Measurements from ENCODE around the gene ORAI3. TPM values are rescaled to one million over a fixed set of nuclear protein-coding genes. Genes with fewer than 3 reads are reported as not detected.
A peak's percentile ranks its signal among the peaks of the same experiment; 100 is the strongest.

Gene ORAI3
- total RNA-seq, 2 experiments from 2014 or later = 18.4 to 19.0 TPM

- Mint-ChIP-seq H3K4me3 (no peak overlapping the region), H3K9me3 (no peaks in the 10 kb centered on the region), H3K4me1 (no peaks in the 10 kb centered on the region), H3K27ac (no peak overlapping the region), H3K27me3 (no peaks in the 10 kb centered on the region), H3K36me3 (ENCODE audit: low read depth) (peaks cover 63% of the 10 kb centered on the region)
- POLR2A ChIA-PET = no interaction called here
- no peak for DNase-seq
- CTCF ChIA-PET = no interaction called here
These were observed 18.9 kb downstream of the ORAI3 start for GRCh38 chr16:30967795-30968194.

- no peaks in the 10 kb centered on the region for H3K27me3 Mint-ChIP-seq
- ChIA-PET CTCF (interaction anchor here (0.5 to 1.1 kb wide), 3 partner anchors 12 to 398 kb away, joined by 3 to 5 read pairs (median 3); no protein-coding TSS in a partner anchor), POLR2A (no interaction called here)
- no peak overlapping the region for H3K27ac Mint-ChIP-seq
- no peaks in the 10 kb centered on the region for H3K4me1 Mint-ChIP-seq
- no peaks in the 10 kb centered on the region for H3K9me3 Mint-ChIP-seq
- H3K4me3 Mint-ChIP-seq = no peak overlapping the region
- peaks cover 68% of the 10 kb centered on the region for H3K36me3 Mint-ChIP-seq (ENCODE audit: low read depth)
- DNase-seq = no peak
These were observed 20.5 kb downstream of the ORAI3 start for GRCh38 chr16:30969246-30969842.

- Mint-ChIP-seq H3K36me3 (ENCODE audit: low read depth) (peaks cover 61% of the 10 kb centered on the region), H3K4me1 (no peaks in the 10 kb centered on the region), H3K27me3 (no peaks in the 10 kb centered on the region), H3K9me3 (no peaks in the 10 kb centered on the region), H3K4me3 (no peak overlapping the region), H3K27ac (no peak overlapping the region)
- DNase-seq = no peak
- ChIA-PET CTCF (interaction anchor here (1.7 to 2.9 kb wide), 2 partner anchors 12 to 13 kb away, joined by 4 to 7 read pairs; partner anchors contain the start of gene HSD3B7), POLR2A (no interaction called here)
These were observed 22.4 kb downstream of the ORAI3 start for GRCh38 chr16:30971298-30971697.

- Mint-ChIP-seq H3K27ac (no peak overlapping the region), H3K9me3 (no peaks in the 10 kb centered on the region), H3K27me3 (no peaks in the 10 kb centered on the region), H3K36me3 (ENCODE audit: low read depth) (peaks cover 56% of the 10 kb centered on the region), H3K4me1 (no peaks in the 10 kb centered on the region), H3K4me3 (no peak overlapping the region)
- ChIA-PET CTCF (interaction anchor here (0.7 to 2.9 kb wide), 4 partner anchors 10 to 170 kb away, joined by 3 to 7 read pairs (median 4); no protein-coding TSS in a partner anchor), POLR2A (no interaction called here)
- no peak for DNase-seq
These were observed 24.0 kb downstream of the ORAI3 start for GRCh38 chr16:30972872-30973271.

GRCh38 chr16:30974348-30974747 is 25.5 kb downstream of the ORAI3 start:
- H3K27me3 Mint-ChIP-seq = no peaks in the 10 kb centered on the region
- ChIA-PET CTCF (no interaction called here), POLR2A (no interaction called here)
- H3K36me3 Mint-ChIP-seq (ENCODE audit: low read depth) = peaks cover 57% of the 10 kb centered on the region
- H3K27ac Mint-ChIP-seq = no peak overlapping the region
- DNase-seq = no peak
- no peak overlapping the region for H3K4me3 Mint-ChIP-seq
- no peaks in the 10 kb centered on the region for H3K9me3 Mint-ChIP-seq
- H3K4me1 Mint-ChIP-seq = no peaks in the 10 kb centered on the region

- no peak overlapping the region for H3K4me3 Mint-ChIP-seq
- DNase-seq = no peak
- CTCF ChIA-PET = interaction anchor here (1.1 to 2.6 kb wide), 2 partner anchors 8 to 73 kb away, joined by 3 to 7 read pairs; partner anchors contain the start of gene HSD3B7
- no peaks in the 10 kb centered on the region for H3K27me3 Mint-ChIP-seq
- POLR2A ChIA-PET = no interaction called here
- H3K36me3 Mint-ChIP-seq (ENCODE audit: low read depth) = peaks cover 57% of the 10 kb centered on the region
- no peaks in the 10 kb centered on the region for H3K9me3 Mint-ChIP-seq
- no peak overlapping the region for H3K27ac Mint-ChIP-seq
- H3K4me1 Mint-ChIP-seq = no peaks in the 10 kb centered on the region
These were observed 27.6 kb downstream of the ORAI3 start for GRCh38 chr16:30976486-30976885.

- DNase-seq = peak; percentile 21
- Mint-ChIP-seq H3K36me3 (ENCODE audit: low read depth) (peaks cover 48% of the 10 kb centered on the region), H3K27me3 (no peaks in the 10 kb centered on the region), H3K4me3 (no peak overlapping the region), H3K9me3 (no peaks in the 10 kb centered on the region), H3K27ac (peak overlapping the region; percentile 4), H3K4me1 (no peaks in the 10 kb centered on the region)
- ChIA-PET CTCF (interaction anchor here (0.7 to 1.4 kb wide), 2 partner anchors 9 to 28 kb away, joined by 4 to 5 read pairs; no protein-coding TSS in a partner anchor), POLR2A (no interaction called here)
These were observed 28.6 kb downstream of the ORAI3 start for GRCh38 chr16:30977502-30977901.

GRCh38 chr16:30979170-30980022 is 30.5 kb downstream of the ORAI3 start:
- no peaks in the 10 kb centered on the region for H3K9me3 Mint-ChIP-seq
- no peak overlapping the region for H3K4me3 Mint-ChIP-seq
- H3K27me3 Mint-ChIP-seq = no peaks in the 10 kb centered on the region
- peaks cover 33% of the 10 kb centered on the region for H3K36me3 Mint-ChIP-seq (ENCODE audit: low read depth)
- H3K27ac Mint-ChIP-seq = no peak overlapping the region
- H3K4me1 Mint-ChIP-seq = peaks cover under 1% of the 10 kb centered on the region
- DNase-seq = no peak
- ChIA-PET CTCF (no interaction called here), POLR2A (no interaction called here)

- Mint-ChIP-seq H3K27me3 (no peaks in the 10 kb centered on the region), H3K27ac (no peak overlapping the region), H3K9me3 (no peaks in the 10 kb centered on the region), H3K4me1 (peaks cover 6% of the 10 kb centered on the region), H3K4me3 (no peak overlapping the region), H3K36me3 (ENCODE audit: low read depth) (peaks cover 30% of the 10 kb centered on the region)
- ChIA-PET POLR2A (no interaction called here), CTCF (no interaction called here)
- DNase-seq = no peak
These were observed 31.1 kb downstream of the ORAI3 start for GRCh38 chr16:30980023-30980371.

- no peak for DNase-seq
- Mint-ChIP-seq H3K4me3 (no peak overlapping the region), H3K4me1 (peaks cover 6% of the 10 kb centered on the region), H3K27ac (no peak overlapping the region), H3K36me3 (ENCODE audit: low read depth) (peaks cover 30% of the 10 kb centered on the region), H3K27me3 (no peaks in the 10 kb centered on the region), H3K9me3 (no peaks in the 10 kb centered on the region)
- ChIA-PET CTCF (interaction anchor here (1.3 kb wide), 1 partner anchor 14 kb away, joined by 3 read pairs; no protein-coding TSS in a partner anchor), POLR2A (no interaction called here)
These were observed 31.6 kb downstream of the ORAI3 start for GRCh38 chr16:30980434-30980833.

GRCh38 chr16:30980959-30981358 is 32.1 kb downstream of the ORAI3 start:
- no peak for DNase-seq
- CTCF ChIA-PET = interaction anchor here (1.2 to 1.6 kb wide), 3 partner anchors 12 to 161 kb away, joined by 3 to 5 read pairs (median 3); no protein-coding TSS in a partner anchor
- Mint-ChIP-seq H3K4me3 (no peak overlapping the region), H3K9me3 (no peaks in the 10 kb centered on the region), H3K36me3 (ENCODE audit: low read depth) (peaks cover 27% of the 10 kb centered on the region), H3K27me3 (no peaks in the 10 kb centered on the region), H3K4me1 (peaks cover 6% of the 10 kb centered on the region), H3K27ac (no peak overlapping the region)
- POLR2A ChIA-PET = no interaction called here

GRCh38 chr16:30982548-30983288 is 33.9 kb downstream of the ORAI3 start:
- POLR2A ChIA-PET = no interaction called here
- Mint-ChIP-seq H3K4me3 (no peak overlapping the region), H3K9me3 (no peaks in the 10 kb centered on the region), H3K27me3 (no peaks in the 10 kb centered on the region), H3K36me3 (ENCODE audit: low read depth) (peaks cover 19% of the 10 kb centered on the region), H3K27ac (no peak overlapping the region), H3K4me1 (peaks cover 9% of the 10 kb centered on the region)
- CTCF ChIA-PET = interaction anchor here (1.1 to 4.4 kb wide), 5 partner anchors 10 to 160 kb away, joined by 3 to 23 read pairs (median 5); no protein-coding TSS in a partner anchor
- DNase-seq = no peak
